PC-9 (cell line): ENCODE results near the gene TMEM151B. TPM values are rescaled to one million over a fixed set of nuclear protein-coding genes. Genes with fewer than 3 reads are reported as not detected.

Experiments
- BruUV-seq: library from RNA; stranded (reverse); fragments of 400-500 nt; replicated peaks from 2 replicates; lab custom pipeline; 2021; lab: Mats Ljungman, UMichigan
- CTCF ChIA-PET: fragments of 300-600 bp; sonication (Branson Sonifier 250); formaldehyde crosslinking; loops from one replicate; lab custom pipeline; 2022; ENCODE audit warnings: antibody characterized with exemption; lab: Charles Lee
- POLR2A ChIA-PET: fragments of 300-600 bp; sonication (Branson Sonifier 250); formaldehyde crosslinking; loops from one replicate; lab custom pipeline; 2022; ENCODE audit warnings: antibody characterized with exemption; ENCODE audit not compliant: unreplicated experiment; lab: Charles Lee
- DNase-seq, 2 experiments: peaks; one replicate each; pipeline versions ENCODE4 v3.0.0 to v3.0.0-alpha.2; 2015 to 2022; ENCODE audit warnings: mixed read lengths in 1 of 2
- H2AFZ ChIP-seq: fragments of 200-600 bp; sonication (generic); 2 replicates; pipeline ENCODE4 v1.8.1; 2017; ENCODE audit warnings: antibody characterized with exemption
- H3F3A ChIP-seq: fragments of 200-600 bp; sonication (generic); 2 replicates; pipeline ENCODE4 v1.8.1; 2017; ENCODE audit warnings: antibody characterized with exemption, mild to moderate bottlenecking, low read depth; ENCODE audit not compliant: insufficient read depth
- H3K27ac ChIP-seq: fragments of 200-600 bp; sonication (generic); 2 replicates; pipeline ENCODE4 v1.6.1; 2016; ENCODE audit warnings: mixed run types
- H3K27me3 ChIP-seq: fragments of 200-600 bp; sonication (generic); 2 replicates; pipeline ENCODE4 v1.6.1; 2016; ENCODE audit warnings: low read depth, mixed run types; ENCODE audit not compliant: insufficient read depth
- H3K36me3 ChIP-seq: fragments of 200-600 bp; sonication (generic); 2 replicates; pipeline ENCODE4 v1.6.1; 2016; ENCODE audit warnings: low read depth, mixed run types
- H3K4me1 ChIP-seq: fragments of 200-600 bp; sonication (generic); replicated peaks from 2 replicates; pipeline ENCODE4 v1.6.1; 2016; ENCODE audit warnings: mixed run types; ENCODE audit not compliant: insufficient read depth
- H3K4me2 ChIP-seq: fragments of 200-600 bp; sonication (generic); 2 replicates; pipeline ENCODE4 v1.6.1; 2017; ENCODE audit warnings: mixed run types
- H3K4me3 ChIP-seq: fragments of 200-600 bp; sonication (generic); 2 replicates; pipeline ENCODE4 v1.6.1; 2016; ENCODE audit warnings: mixed run types
- H3K79me2 ChIP-seq: fragments of 200-600 bp; sonication (generic); 2 replicates; pipeline ENCODE4 v1.6.1; 2017; ENCODE audit warnings: low read depth, mixed run types
- H3K9me2 ChIP-seq: fragments of 200-600 bp; sonication (generic); 2 replicates; pipeline ENCODE4 v1.8.1; 2017; ENCODE audit warnings: mild to moderate bottlenecking; ENCODE audit not compliant: insufficient read depth
- H3K9me3 ChIP-seq: fragments of 200-600 bp; sonication (generic); 2 replicates; pipeline ENCODE4 v1.8.1; 2016; ENCODE audit warnings: low read depth; ENCODE audit not compliant: insufficient read depth
- H4K20me1 ChIP-seq: fragments of 200-600 bp; sonication (generic); 2 replicates; pipeline ENCODE4 v1.8.1; 2017; ENCODE audit not compliant: insufficient read depth
- EZH2 ChIP-seq: fragments of 200-600 bp; sonication (generic); IDR thresholded peaks from 2 replicates; pipeline ENCODE4 v1.8.0; 2017; ENCODE audit warnings: antibody characterized with exemption, low read depth
- intact Hi-C: fragments of 100-400 bp; cut with micrococcal nuclease; formaldehyde crosslinking; loops from one replicate; pipeline ENCODE4 v1.10.0; 2022; ENCODE audit not compliant: unreplicated experiment
- total RNA-seq: library from RNA; stranded (reverse); gene quantifications from 2 replicates; pipeline ENCODE4 v1.2.3, GENCODE V29; 2021
- TF ChIP-seq, protein P1 (sequence below): fragments of 200-600 bp; sonication (generic); conservative IDR thresholded peaks from 2 replicates; pipeline ENCODE4 v1.6.1; 2017; ENCODE audit warnings: mixed run types, antibody characterized with exemption, mild to moderate bottlenecking, moderate library complexity

TMEM151B gene
- total RNA-seq, 1 experiment from 2014 or later: not detected

DNA sequence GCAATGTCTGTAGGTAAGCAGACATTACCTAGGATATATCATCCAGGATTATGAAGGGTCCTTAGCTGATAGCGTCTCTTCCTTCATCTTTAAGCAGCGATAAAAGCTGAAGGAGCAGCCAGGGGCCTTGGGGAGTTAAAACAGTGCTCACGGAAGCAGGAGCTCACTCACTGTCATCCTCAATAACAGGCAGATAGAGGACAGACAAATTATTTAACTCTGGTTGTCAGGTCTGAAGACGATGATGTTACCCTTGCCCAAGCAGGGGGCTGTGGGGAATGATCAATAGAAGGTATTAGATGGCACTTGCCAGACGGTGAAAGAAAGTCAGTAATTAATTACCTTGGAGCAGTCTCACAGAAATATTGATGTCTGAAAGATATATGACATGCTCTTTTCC, 59.6 kb downstream of the TMEM151B start:
- DNase-seq: no peak
- Histone ChIP-seq H3K4me3 (no peak overlapping the region), H3K79me2 (no peaks in the 10 kb centered on the region), H3K4me1 (no peaks in the 10 kb centered on the region), H3F3A (no peaks in the 10 kb centered on the region), H3K9me3 (no peaks in the 10 kb centered on the region), H3K27me3 (peaks cover 42% of the 10 kb centered on the region), H3K27ac (no peak overlapping the region), H2AFZ (no peak overlapping the region), H3K4me2 (no peak overlapping the region), H4K20me1 (no peaks in the 10 kb centered on the region), H3K9me2 (no peaks in the 10 kb centered on the region), H3K36me3 (no peaks in the 10 kb centered on the region)
- ChIA-PET CTCF (no interaction called here), POLR2A (no interaction called here)
- intact Hi-C loops: no loop called here
- no TSS peak for BruUV-seq
- TF ChIP-seq, protein P1, sequence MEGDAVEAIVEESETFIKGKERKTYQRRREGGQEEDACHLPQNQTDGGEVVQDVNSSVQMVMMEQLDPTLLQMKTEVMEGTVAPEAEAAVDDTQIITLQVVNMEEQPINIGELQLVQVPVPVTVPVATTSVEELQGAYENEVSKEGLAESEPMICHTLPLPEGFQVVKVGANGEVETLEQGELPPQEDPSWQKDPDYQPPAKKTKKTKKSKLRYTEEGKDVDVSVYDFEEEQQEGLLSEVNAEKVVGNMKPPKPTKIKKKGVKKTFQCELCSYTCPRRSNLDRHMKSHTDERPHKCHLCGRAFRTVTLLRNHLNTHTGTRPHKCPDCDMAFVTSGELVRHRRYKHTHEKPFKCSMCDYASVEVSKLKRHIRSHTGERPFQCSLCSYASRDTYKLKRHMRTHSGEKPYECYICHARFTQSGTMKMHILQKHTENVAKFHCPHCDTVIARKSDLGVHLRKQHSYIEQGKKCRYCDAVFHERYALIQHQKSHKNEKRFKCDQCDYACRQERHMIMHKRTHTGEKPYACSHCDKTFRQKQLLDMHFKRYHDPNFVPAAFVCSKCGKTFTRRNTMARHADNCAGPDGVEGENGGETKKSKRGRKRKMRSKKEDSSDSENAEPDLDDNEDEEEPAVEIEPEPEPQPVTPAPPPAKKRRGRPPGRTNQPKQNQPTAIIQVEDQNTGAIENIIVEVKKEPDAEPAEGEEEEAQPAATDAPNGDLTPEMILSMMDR: no peak
- no peak for TF ChIP-seq EZH2

GRCh38 chr6:44332585-44332984, 62.3 kb downstream of the TMEM151B start:
- intact Hi-C loops: no loop called here
- Histone ChIP-seq H3K4me2 (no peak overlapping the region), H3K36me3 (no peaks in the 10 kb centered on the region), H3K4me3 (no peak overlapping the region), H3F3A (no peaks in the 10 kb centered on the region), H4K20me1 (no peaks in the 10 kb centered on the region), H3K4me1 (no peaks in the 10 kb centered on the region), H3K9me3 (no peaks in the 10 kb centered on the region), H3K9me2 (no peaks in the 10 kb centered on the region), H3K79me2 (no peaks in the 10 kb centered on the region), H3K27ac (no peak overlapping the region), H3K27me3 (peaks cover 29% of the 10 kb centered on the region), H2AFZ (no peak overlapping the region)
- ChIA-PET CTCF (interaction anchor here (0.7 kb wide), 1 partner anchor 732 kb away, joined by 3 read pairs; no protein-coding TSS in a partner anchor), POLR2A (no interaction called here)
- TF ChIP-seq, protein P1: no peak
- TF ChIP-seq EZH2: no peak
- no peak for DNase-seq
- BruUV-seq: no TSS peak

- TF ChIP-seq EZH2: no peak
- TF ChIP-seq, protein P1: no peak
- DNase-seq: no peak
- H2AFZ ChIP-seq: no peak overlapping the region
- H3K4me1 ChIP-seq: no peaks in the 10 kb centered on the region
- no peaks in the 10 kb centered on the region for H3K9me3 ChIP-seq
- no peaks in the 10 kb centered on the region for H3K9me2 ChIP-seq
- POLR2A ChIA-PET: interaction anchor here (0.6 kb wide), 1 partner anchor 264 kb away, joined by 3 read pairs; no protein-coding TSS in a partner anchor
- no peak overlapping the region for H3K4me2 ChIP-seq
- no TSS peak for BruUV-seq
- CTCF ChIA-PET: no interaction called here
- H3F3A ChIP-seq: no peaks in the 10 kb centered on the region
- no peaks in the 10 kb centered on the region for H3K79me2 ChIP-seq
- H3K27me3 ChIP-seq: peaks cover 26% of the 10 kb centered on the region; the same call in 1 of the 2 replicates
- H3K4me3 ChIP-seq: no peak overlapping the region
- H3K27ac ChIP-seq: no peak overlapping the region
- intact Hi-C loops: no loop called here
- no peaks in the 10 kb centered on the region for H4K20me1 ChIP-seq
- no peaks in the 10 kb centered on the region for H3K36me3 ChIP-seq
These were observed 63.1 kb downstream of the TMEM151B start for GRCh38 chr6:44333273-44333919.
